NCI-H2107 treated with DMSO at 0.1 percent for 48 hours (cell line): ENCODE measurements around the gene SPOCK2.

Source experiments
- DNase-seq: peaks from one replicate; lab custom pipeline; 2025; ENCODE audit not compliant: unreplicated experiment; lab: John Stamatoyannopoulos, UW

SPOCK2 gene

GRCh38 chr10:72013202-72013945 is 75.0 kb downstream of the SPOCK2 start:
- DNase-seq: no peak

DNA sequence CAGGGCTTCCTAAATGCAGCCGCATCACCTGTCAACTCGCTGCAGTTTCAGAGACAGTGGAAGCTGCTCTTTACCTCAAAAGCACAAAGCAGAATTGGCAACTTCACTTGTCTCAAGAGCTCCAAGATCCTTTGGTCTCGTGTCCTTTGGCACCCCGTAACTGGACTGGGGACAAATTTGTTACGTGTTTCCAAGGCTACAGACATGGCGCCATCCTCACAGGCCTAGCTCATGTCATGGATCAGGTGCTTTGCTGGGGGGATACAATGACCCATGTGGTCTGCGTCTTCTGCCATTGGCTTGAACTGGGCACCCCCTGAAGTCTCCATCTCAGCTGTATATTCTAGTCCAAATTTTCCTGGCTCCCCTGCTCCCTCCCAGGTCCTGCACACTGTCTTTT is 75.6 kb downstream of the SPOCK2 start:
- DNase-seq: no peak

DNA sequence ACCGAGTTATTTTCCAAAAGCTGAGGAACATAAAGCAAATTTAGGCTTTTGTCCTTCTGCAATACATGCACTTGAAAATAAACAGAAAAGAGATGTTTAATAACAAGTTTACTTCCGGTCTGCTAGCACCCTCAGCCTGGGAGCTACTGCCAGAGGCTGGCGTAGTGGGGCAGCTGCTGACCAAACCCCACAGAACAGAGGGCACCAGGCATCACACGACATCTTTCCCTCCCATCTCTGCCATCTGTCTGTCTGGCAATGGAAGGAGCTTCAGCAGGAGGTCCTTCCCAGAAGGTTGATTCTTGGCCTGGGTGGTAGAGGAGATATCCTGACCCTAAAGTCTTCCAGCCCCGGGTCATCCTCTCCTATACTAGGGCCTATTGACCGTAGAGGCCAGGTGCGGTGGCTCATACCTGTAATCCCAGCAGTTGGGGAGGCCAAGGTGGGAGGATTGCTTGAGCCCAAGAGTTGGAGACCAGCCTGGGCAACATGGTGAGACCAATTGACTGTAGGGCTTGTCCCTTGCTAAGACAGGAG is 76.3 kb downstream of the SPOCK2 start:
- DNase-seq: no peak

GRCh38 chr10:72011468-72011867 is 76.9 kb downstream of the SPOCK2 start:
- DNase-seq: no peak

GRCh38 chr10:72011016-72011415 is 77.3 kb downstream of the SPOCK2 start:
- no peak for DNase-seq

DNA sequence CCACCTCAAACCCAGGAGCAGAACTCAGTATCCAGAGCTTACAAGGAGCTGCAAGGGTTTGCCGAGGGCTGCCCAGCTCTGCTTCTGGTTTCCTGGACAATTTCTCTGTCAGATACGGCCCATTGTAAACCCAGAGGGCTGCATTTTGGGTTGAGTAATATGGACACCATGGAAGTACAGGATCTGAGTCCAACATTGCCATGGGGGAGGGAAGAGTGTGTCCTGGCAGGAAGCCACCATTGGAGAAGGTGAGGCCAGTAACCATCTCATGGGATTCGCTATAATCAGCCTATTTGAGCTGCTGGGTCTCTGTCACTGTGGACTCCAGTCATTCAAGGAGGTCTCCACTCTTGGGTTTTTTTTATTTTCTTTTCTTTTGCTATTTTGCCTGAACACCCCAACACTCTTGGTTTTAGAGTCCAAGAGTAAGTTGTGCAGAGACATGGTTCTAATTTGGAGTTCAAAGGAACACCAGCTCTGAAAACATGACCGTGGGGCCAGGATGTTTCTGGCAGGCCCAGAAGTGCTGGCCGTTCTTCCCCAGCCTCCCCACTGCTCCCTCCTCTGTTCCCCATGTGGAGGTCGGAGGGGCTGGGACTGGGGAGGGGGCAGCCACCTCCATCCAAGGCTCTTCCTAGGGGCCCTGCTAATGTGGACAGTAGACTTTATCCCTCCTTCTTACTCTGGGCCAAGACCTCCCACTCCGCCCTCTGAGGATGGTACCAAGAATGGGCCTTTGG is 77.9 kb downstream of the SPOCK2 start:
- DNase-seq: no peak

- DNase-seq: no peak
Measured at GRCh38 chr10:72009425-72010081, 78.8 kb downstream of the SPOCK2 start.

- DNase-seq: no peak
Measured at GRCh38 chr10:72009051-72009424, 79.3 kb downstream of the SPOCK2 start.
